ENCODE data around the gene PRTFDC1. TPM values are rescaled to one million over a fixed set of nuclear protein-coding genes. Genes with fewer than 3 reads are reported as not detected.

PRTFDC1 gene
- total and polyA plus RNA-seq, 2 donors (not counting 1 experiment from before 2014, with no cell fraction given) = 26.9 to 32.7 TPM

DNA sequence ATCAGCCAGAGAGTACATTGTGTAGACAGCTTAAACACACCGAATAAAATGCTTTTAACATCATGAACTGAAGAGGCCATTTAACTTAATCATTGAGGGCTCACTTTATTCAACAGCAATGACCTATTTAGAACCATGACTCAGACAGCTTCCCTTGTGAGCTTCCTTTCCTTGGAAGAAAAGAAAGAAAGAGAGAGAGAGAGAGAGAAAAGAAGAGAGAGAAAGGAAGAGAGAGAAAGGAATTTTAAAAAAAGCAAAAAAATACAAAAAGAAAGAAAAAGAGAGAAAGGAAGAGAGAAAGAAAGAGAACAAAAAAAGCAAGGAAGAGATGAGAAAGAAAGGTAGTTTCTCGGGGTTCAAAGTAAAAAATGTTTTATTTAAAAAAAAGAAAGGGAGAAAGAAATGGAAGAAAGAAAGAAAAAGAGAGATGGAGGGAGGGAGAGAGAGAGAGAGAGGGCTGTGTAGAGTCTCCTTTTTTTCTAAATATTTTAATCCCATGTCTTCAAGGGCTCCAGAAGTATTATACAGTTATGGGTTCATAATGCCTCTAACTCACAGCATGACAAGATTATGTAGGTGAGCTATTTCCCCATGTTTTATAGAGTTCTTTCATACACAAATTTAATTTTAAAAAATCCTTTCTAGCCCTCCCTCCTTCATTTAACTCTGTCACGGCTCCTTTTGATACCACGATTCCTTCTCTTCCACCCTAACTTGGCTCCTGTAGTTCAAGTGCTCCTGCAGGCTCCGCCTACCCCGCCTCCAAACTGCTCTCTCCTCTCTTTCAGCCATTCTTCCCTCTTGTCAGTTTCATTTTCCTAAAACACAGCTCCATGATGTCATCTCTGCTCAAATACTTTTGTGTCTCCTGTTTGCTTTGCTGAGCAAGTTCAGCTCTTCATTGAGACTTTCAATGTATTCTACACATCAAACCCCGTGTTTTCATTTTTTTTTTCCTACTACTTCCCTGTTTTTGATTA is 85.5 kb downstream of the PRTFDC1 start:
- Histone ChIP-seq H3K4me2 (ENCODE audit: extremely low read depth, insufficient read depth, low read length) (peak overlapping the region; percentile 44), H3K79me2 (ENCODE audit: control insufficient read depth, insufficient read depth, low read length) (no peaks in the 10 kb centered on the region), H3K9ac (ENCODE audit: insufficient read depth, low read length) (no peak overlapping the region), H2AFZ (ENCODE audit: low read length) (no peak overlapping the region), H3K4me1 (ENCODE audit: control insufficient read depth, extremely low read depth, insufficient read depth, low read length) (no peaks in the 10 kb centered on the region), H3K4me3 (replicated peaks in 1 of 4; ENCODE audit: control extremely low read depth in 1 of 4, insufficient read depth in 1 of 4, low read depth in 3 of 4, low read length in 4 of 4) (no peak overlapping the region), H3K27me3 (ENCODE audit: control insufficient read depth, insufficient read depth, low read length) (no peaks in the 10 kb centered on the region), H3K36me3 (ENCODE audit: control insufficient read depth, insufficient read depth, low read length) (no peaks in the 10 kb centered on the region), H4K20me1 (ENCODE audit: control insufficient read depth, extremely low read depth, insufficient read depth, low read length) (no peaks in the 10 kb centered on the region), H3K27ac (ENCODE audit: insufficient read depth, low read length) (peak overlapping the region; percentile 6), H3K9me3 (ENCODE audit: control insufficient read depth, insufficient read depth, low read depth, low read length) (no peaks in the 10 kb centered on the region)
- DNase-seq (ENCODE audit: low read depth in 2 of 2) = peak; percentile 69 to 91
- TF ChIP-seq, protein P1, sequence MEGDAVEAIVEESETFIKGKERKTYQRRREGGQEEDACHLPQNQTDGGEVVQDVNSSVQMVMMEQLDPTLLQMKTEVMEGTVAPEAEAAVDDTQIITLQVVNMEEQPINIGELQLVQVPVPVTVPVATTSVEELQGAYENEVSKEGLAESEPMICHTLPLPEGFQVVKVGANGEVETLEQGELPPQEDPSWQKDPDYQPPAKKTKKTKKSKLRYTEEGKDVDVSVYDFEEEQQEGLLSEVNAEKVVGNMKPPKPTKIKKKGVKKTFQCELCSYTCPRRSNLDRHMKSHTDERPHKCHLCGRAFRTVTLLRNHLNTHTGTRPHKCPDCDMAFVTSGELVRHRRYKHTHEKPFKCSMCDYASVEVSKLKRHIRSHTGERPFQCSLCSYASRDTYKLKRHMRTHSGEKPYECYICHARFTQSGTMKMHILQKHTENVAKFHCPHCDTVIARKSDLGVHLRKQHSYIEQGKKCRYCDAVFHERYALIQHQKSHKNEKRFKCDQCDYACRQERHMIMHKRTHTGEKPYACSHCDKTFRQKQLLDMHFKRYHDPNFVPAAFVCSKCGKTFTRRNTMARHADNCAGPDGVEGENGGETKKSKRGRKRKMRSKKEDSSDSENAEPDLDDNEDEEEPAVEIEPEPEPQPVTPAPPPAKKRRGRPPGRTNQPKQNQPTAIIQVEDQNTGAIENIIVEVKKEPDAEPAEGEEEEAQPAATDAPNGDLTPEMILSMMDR (conservative IDR thresholded peaks at IDR 0.05 in 1 of 2, IDR thresholded peaks at IDR 0.05 in 1 of 2; ENCODE audit: low read depth in 1 of 2, low read length in 2 of 2) = no peak
- no peak for TF ChIP-seq EZH2 (IDR thresholded peaks at IDR 0.05; ENCODE audit: low read length, missing control alignments)

DNA sequence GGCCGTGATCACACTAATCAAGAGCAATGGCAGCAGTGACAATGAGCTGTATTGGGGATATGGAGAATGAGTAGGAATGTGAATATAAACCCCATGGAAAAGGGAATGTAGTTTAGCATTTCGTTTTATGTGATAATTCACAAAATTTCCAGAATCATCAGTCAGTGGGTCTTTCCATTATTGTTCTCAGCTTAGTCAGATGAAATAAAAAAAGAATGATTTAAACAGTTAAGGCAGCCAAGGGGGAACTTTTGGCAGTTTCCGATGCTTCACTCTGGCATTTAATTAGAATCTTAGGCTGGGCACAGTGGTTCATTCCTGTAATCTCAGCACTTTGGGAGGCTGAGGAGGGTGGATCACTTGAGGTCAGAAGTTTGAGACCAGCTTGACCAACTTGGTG is 86.6 kb downstream of the PRTFDC1 start:
- Histone ChIP-seq H3K36me3 (ENCODE audit: control insufficient read depth, insufficient read depth, low read length) (no peaks in the 10 kb centered on the region), H3K4me2 (ENCODE audit: extremely low read depth, insufficient read depth, low read length) (no peak overlapping the region), H3K4me3 (replicated peaks in 1 of 4; ENCODE audit: control extremely low read depth in 1 of 4, insufficient read depth in 1 of 4, low read depth in 3 of 4, low read length in 4 of 4) (no peak overlapping the region), H3K9ac (ENCODE audit: insufficient read depth, low read length) (no peak overlapping the region), H2AFZ (ENCODE audit: low read length) (no peak overlapping the region), H3K27ac (ENCODE audit: insufficient read depth, low read length) (no peak overlapping the region), H3K79me2 (ENCODE audit: control insufficient read depth, insufficient read depth, low read length) (no peaks in the 10 kb centered on the region), H3K9me3 (ENCODE audit: control insufficient read depth, insufficient read depth, low read depth, low read length) (no peaks in the 10 kb centered on the region), H3K4me1 (ENCODE audit: control insufficient read depth, extremely low read depth, insufficient read depth, low read length) (no peaks in the 10 kb centered on the region), H3K27me3 (ENCODE audit: control insufficient read depth, insufficient read depth, low read length) (no peaks in the 10 kb centered on the region), H4K20me1 (ENCODE audit: control insufficient read depth, extremely low read depth, insufficient read depth, low read length) (no peaks in the 10 kb centered on the region)
- no peak for TF ChIP-seq EZH2 (IDR thresholded peaks at IDR 0.05; ENCODE audit: low read length, missing control alignments)
- TF ChIP-seq, protein P1 (conservative IDR thresholded peaks at IDR 0.05 in 1 of 2, IDR thresholded peaks at IDR 0.05 in 1 of 2; ENCODE audit: low read depth in 1 of 2, low read length in 2 of 2) = no peak
- DNase-seq (ENCODE audit: low read depth in 2 of 2) = no peak

DNA sequence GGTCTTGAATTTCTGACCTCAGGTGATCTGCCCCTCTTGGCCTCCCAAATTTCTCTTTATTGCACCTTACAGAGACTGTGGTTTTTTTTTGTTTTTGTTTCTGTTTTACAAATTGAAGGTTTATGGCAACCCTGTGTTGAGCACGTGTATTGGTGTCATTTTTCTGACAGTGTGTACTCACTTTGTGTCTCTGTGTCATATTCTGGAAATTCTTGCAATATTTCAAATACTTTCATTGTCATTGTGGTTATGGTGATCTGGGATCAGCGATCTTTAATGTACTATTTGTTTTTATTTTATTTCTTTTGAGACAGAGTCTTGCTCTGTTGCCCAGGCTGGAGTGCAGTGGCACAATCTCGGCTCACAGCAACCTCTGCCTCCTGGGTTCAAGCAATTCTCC is 89.8 kb downstream of the PRTFDC1 start:
- Histone ChIP-seq H2AFZ (ENCODE audit: low read length) (no peak overlapping the region), H3K79me2 (ENCODE audit: control insufficient read depth, insufficient read depth, low read length) (no peaks in the 10 kb centered on the region), H3K4me1 (ENCODE audit: control insufficient read depth, extremely low read depth, insufficient read depth, low read length) (peaks cover 6% of the 10 kb centered on the region), H3K36me3 (ENCODE audit: control insufficient read depth, insufficient read depth, low read length) (no peaks in the 10 kb centered on the region), H3K27ac (ENCODE audit: insufficient read depth, low read length) (no peak overlapping the region), H3K9me3 (ENCODE audit: control insufficient read depth, insufficient read depth, low read depth, low read length) (no peaks in the 10 kb centered on the region), H4K20me1 (ENCODE audit: control insufficient read depth, extremely low read depth, insufficient read depth, low read length) (no peaks in the 10 kb centered on the region), H3K9ac (ENCODE audit: insufficient read depth, low read length) (no peak overlapping the region), H3K27me3 (ENCODE audit: control insufficient read depth, insufficient read depth, low read length) (no peaks in the 10 kb centered on the region), H3K4me2 (ENCODE audit: extremely low read depth, insufficient read depth, low read length) (no peak overlapping the region), H3K4me3 (replicated peaks in 1 of 4; ENCODE audit: control extremely low read depth in 1 of 4, insufficient read depth in 1 of 4, low read depth in 3 of 4, low read length in 4 of 4) (no peak overlapping the region)
- no peak for TF ChIP-seq EZH2 (IDR thresholded peaks at IDR 0.05; ENCODE audit: low read length, missing control alignments)
- TF ChIP-seq, protein P1 (conservative IDR thresholded peaks at IDR 0.05 in 1 of 2, IDR thresholded peaks at IDR 0.05 in 1 of 2; ENCODE audit: low read depth in 1 of 2, low read length in 2 of 2) = no peak
- no peak for DNase-seq (ENCODE audit: low read depth in 2 of 2)
